Liver (tissue), 9 donors: ENCODE data around the gene HSD17B1. TPM values are rescaled to one million over a fixed set of nuclear protein-coding genes. Genes with fewer than 3 reads are reported as not detected.

ENCODE experiments used
- DNase-seq: peaks from one replicate; pipeline ENCODE4 v3.0.0-alpha.2; 2017; ENCODE audit warnings: low spot score
- H3K27ac ChIP-seq, 2 donors: one replicate each; pipeline ENCODE4 v1.7.0; 2013; ENCODE audit warnings: inconsistent platforms in 2 of 2, low read length in 2 of 2, control low read depth in 1 of 2, low read depth in 1 of 2, mild to moderate bottlenecking in 1 of 2
- H3K27me3 ChIP-seq, 4 donors: one replicate each; pipeline versions ENCODE4 v1.6.1 to v1.7.0; 2013; ENCODE audit warnings: low read length in 3 of 4, inconsistent platforms in 1 of 4, mild to moderate bottlenecking in 1 of 4, moderate library complexity in 1 of 4; ENCODE audit not compliant: control insufficient read depth in 4 of 4, insufficient read depth in 4 of 4
- H3K36me3 ChIP-seq, 4 donors: one replicate each; pipeline versions ENCODE4 v1.6.1 to v1.7.0; 2013; ENCODE audit warnings: low read length in 3 of 4, mild to moderate bottlenecking in 3 of 4, low read depth in 1 of 4, moderate library complexity in 1 of 4; ENCODE audit not compliant: control insufficient read depth in 4 of 4, insufficient read depth in 3 of 4
- H3K4me1 ChIP-seq, 4 donors: one replicate each; pipeline versions ENCODE4 v1.6.1 to v1.7.0; 2013; ENCODE audit warnings: low read length in 3 of 4, mild to moderate bottlenecking in 3 of 4, moderate library complexity in 1 of 4; ENCODE audit not compliant: control insufficient read depth in 4 of 4, insufficient read depth in 4 of 4
- H3K4me3 ChIP-seq, 3 donors: one replicate each; pipeline versions ENCODE4 v1.6.1 to v1.7.0; 2013; ENCODE audit warnings: low read length in 3 of 3, control low read depth in 1 of 3, low read depth in 1 of 3, mild to moderate bottlenecking in 1 of 3
- H3K9ac ChIP-seq, 2 donors: one replicate each; pipeline ENCODE4 v1.7.0; 2013; ENCODE audit warnings: low read length in 2 of 2, mild to moderate bottlenecking in 2 of 2, moderate library complexity in 2 of 2, control low read depth in 1 of 2, low read depth in 1 of 2
- H3K9me3 ChIP-seq, 4 donors: one replicate each; pipeline versions ENCODE4 v1.6.1 to v1.7.0; 2013; ENCODE audit warnings: low read length in 3 of 4; ENCODE audit not compliant: control insufficient read depth in 4 of 4
- ATF3 ChIP-seq: IDR thresholded peaks from 2 replicates; pipeline ENCODE4 v1.6.1; 2016; ENCODE audit warnings: antibody characterized with exemption
- CTCF ChIP-seq: fragments of 150-350 bp; IDR thresholded peaks from 2 replicates; pipeline ENCODE4 v1.5.1; 2017; ENCODE audit warnings: improper control_type of control experiment, low read depth, low read length; ENCODE audit not compliant: missing input control
- EGR1 ChIP-seq, 2 donors: IDR thresholded peaks; 2 replicates each; pipeline ENCODE4 v1.6.1; 2016 to 2018; ENCODE audit warnings: antibody characterized with exemption in 2 of 2, low read depth in 2 of 2
- FOXA2 ChIP-seq: IDR thresholded peaks from 2 replicates; pipeline ENCODE4 v1.6.1; 2016; ENCODE audit warnings: antibody characterized with exemption
- GABPA ChIP-seq, 2 donors: IDR thresholded peaks in 1 of 2; conservative IDR thresholded peaks in 1 of 2; 2 replicates each; pipeline ENCODE4 v1.6.1; 2016; ENCODE audit warnings: antibody characterized with exemption in 2 of 2, mild to moderate bottlenecking in 1 of 2, moderate library complexity in 1 of 2
- HNF4A ChIP-seq, 2 donors: conservative IDR thresholded peaks; 2 replicates each; pipeline ENCODE4 v1.6.1; 2016; ENCODE audit warnings: antibody characterized with exemption in 2 of 2, mild to moderate bottlenecking in 2 of 2
- HNF4G ChIP-seq: IDR thresholded peaks from 2 replicates; pipeline ENCODE4 v1.6.1; 2016; ENCODE audit warnings: antibody characterized with exemption
- JUND ChIP-seq, 2 donors: IDR thresholded peaks; 2 replicates each; pipeline ENCODE4 v1.6.1; 2016; ENCODE audit warnings: antibody characterized with exemption in 2 of 2
- MAX ChIP-seq: IDR thresholded peaks from 2 replicates; pipeline ENCODE4 v1.6.1; 2016; ENCODE audit warnings: antibody characterized with exemption
- NR2F2 ChIP-seq: IDR thresholded peaks from 2 replicates; pipeline ENCODE4 v1.6.1; 2016; ENCODE audit warnings: antibody characterized with exemption
- RAD21 ChIP-seq, 2 donors: IDR thresholded peaks; 2 replicates each; pipeline ENCODE4 v1.6.1; 2016; ENCODE audit warnings: antibody characterized with exemption in 2 of 2, mild to moderate bottlenecking in 2 of 2
- RXRA ChIP-seq, 2 donors: IDR thresholded peaks; 2 replicates each; pipeline ENCODE4 v1.6.1; 2017 to 2018; ENCODE audit warnings: antibody characterized with exemption in 2 of 2, mild to moderate bottlenecking in 1 of 2
- SP1 ChIP-seq: IDR thresholded peaks from 2 replicates; pipeline ENCODE4 v1.6.1; 2018; ENCODE audit warnings: antibody characterized with exemption, mild to moderate bottlenecking
- TAF1 ChIP-seq: conservative IDR thresholded peaks from 2 replicates; pipeline ENCODE4 v1.6.1; 2016; ENCODE audit warnings: antibody characterized with exemption, mild to moderate bottlenecking
- YY1 ChIP-seq: IDR thresholded peaks from 2 replicates; pipeline ENCODE4 v1.6.1; 2016; ENCODE audit warnings: antibody characterized with exemption, mild to moderate bottlenecking
- ZBTB33 ChIP-seq: IDR thresholded peaks from 2 replicates; pipeline ENCODE4 v1.6.1; 2016; ENCODE audit warnings: antibody characterized with exemption
- WGBS: extraction: QIAGEN DNeasy Blood & Tissue Kit; methylation state at CpG from one replicate; pipeline ENCODE4 v1.1.7; 2013; 5-methylcytosine and 5-hydroxymethylcytosine counted together
- polyA plus RNA-seq, 2 donors: library from polyadenylated mRNA; stranded (reverse) in 1 of 2; unstranded in 1 of 2; fragments of 200-250 nt in 1 of 2; fragments of >200 nt in 1 of 2; fragmentation: Nextera tagmentation in 1 of 2; extraction: Ambion mirVana in 1 of 2; gene quantifications; one replicate each; pipeline versions ENCODE4 v1.2.1 to v1.2.3, GENCODE V29; 2013 to 2015
- total RNA-seq, 2 donors: library from RNA; depleted of rRNA; stranded (reverse); fragments of >200 nt; gene quantifications; one replicate each; pipeline ENCODE4 v1.2.3, GENCODE V29; 2014
- donor health status: healthy.
- donor health status: healthy.
- donor health status: healthy.
- donor health status: healthy.
- donor health status: healthy.

The HSD17B1 gene
- total and polyA plus RNA-seq, 4 donors: 0.67 to 1.8 (median 1.0) TPM

GRCh38 chr17:42563950-42564349 is 11.2 kb downstream of the HSD17B1 start:
- Histone ChIP-seq H3K9ac (no peak overlapping the region), H3K27me3 (no peaks in the 10 kb centered on the region), H3K4me3 (no peak overlapping the region), H3K36me3 (peaks cover 0 to 13% (median 8%) of the 10 kb centered on the region in 4 donors), H3K4me1 (peaks cover 15 to 67% (median 54%) of the 10 kb centered on the region in 4 donors), H3K27ac (peak overlapping the region in 1 of 2 donors; percentile 49), H3K9me3 (no peaks in the 10 kb centered on the region)
- no peak for DNase-seq
- 92% methylated on average over 9 of the region's 9 CpGs for WGBS
- TF ChIP-seq MAX (no peak), ATF3 (no peak), RAD21 (IDR thresholded peaks at IDR 0.05) (no peak)

GRCh38 chr17:42564815-42565522 is 12.2 kb downstream of the HSD17B1 start:
- peaks cover 15 to 74% (median 56%) of the 10 kb centered on the region in 4 donors for H3K4me1 ChIP-seq
- no peaks in the 10 kb centered on the region for H3K27me3 ChIP-seq
- peak overlapping the region; percentile 48 to 49 for H3K27ac ChIP-seq
- 63% methylated on average over 15 of the region's 15 CpGs for WGBS
- H3K36me3 ChIP-seq: peaks cover 4 to 24% (median 17%) of the 10 kb centered on the region in 4 donors
- no peak overlapping the region for H3K9ac ChIP-seq
- H3K4me3 ChIP-seq: no peak overlapping the region
- no peak for DNase-seq
- TF ChIP-seq HNF4G (peak; percentile 88), ATF3 (peak; percentile 66), HNF4A (conservative IDR thresholded peaks at IDR 0.05) (peak; percentile 81 to 98), SP1 (peak; percentile 91), GABPA (IDR thresholded peaks at IDR 0.05 in 1 of 2, conservative IDR thresholded peaks at IDR 0.05 in 1 of 2) (peak in 1 of 2 donors; percentile 44), NR2F2 (peak; percentile 50), ZBTB33 (peak; percentile 31), RXRA (IDR thresholded peaks at IDR 0.05) (peak; percentile 38 to 73), YY1 (no peak), FOXA2 (no peak), JUND (IDR thresholded peaks at IDR 0.05) (no peak), RAD21 (IDR thresholded peaks at IDR 0.05) (peak in 1 of 2 donors; percentile 31)
- H3K9me3 ChIP-seq: no peaks in the 10 kb centered on the region

GRCh38 chr17:42565523-42566214 is 12.9 kb downstream of the HSD17B1 start:
- 94% methylated on average over 16 of the region's 16 CpGs for WGBS
- Histone ChIP-seq H3K36me3 (peaks cover 7 to 28% (median 20%) of the 10 kb centered on the region in 4 donors), H3K27me3 (no peaks in the 10 kb centered on the region), H3K4me3 (no peak overlapping the region), H3K9ac (peak overlapping the region in 1 of 2 donors; percentile 3), H3K4me1 (peaks cover 15 to 75% (median 59%) of the 10 kb centered on the region in 4 donors), H3K27ac (peak overlapping the region in 1 of 2 donors; percentile 75), H3K9me3 (no peaks in the 10 kb centered on the region)
- DNase-seq: no peak
- TF ChIP-seq HNF4A (conservative IDR thresholded peaks at IDR 0.05) (no peak), NR2F2 (no peak), HNF4G (no peak), EGR1 (IDR thresholded peaks at IDR 0.05; ENCODE audit: low read depth in 2 of 2) (no peak), YY1 (no peak), GABPA (IDR thresholded peaks at IDR 0.05 in 1 of 2, conservative IDR thresholded peaks at IDR 0.05 in 1 of 2) (no peak), RAD21 (IDR thresholded peaks at IDR 0.05) (no peak), ATF3 (no peak), JUND (IDR thresholded peaks at IDR 0.05) (no peak), RXRA (IDR thresholded peaks at IDR 0.05) (no peak), TAF1 (no peak), MAX (no peak), FOXA2 (no peak), ZBTB33 (no peak), CTCF (no peak)
